Stimulated activated naive CD4-positive, alpha-beta T cell treated with Interleukin-2 at 50 U/mL for 16 hours (primary cell): Measurements from ENCODE around the gene ZFAND2B.

ENCODE experiments used
- DNase-seq: peaks from one replicate; lab custom pipeline; 2025; lab: John Stamatoyannopoulos, UW

Gene ZFAND2B

GRCh38 chr2:219220652-219221402 lies 14.2 kb downstream of the ZFAND2B start:
- DNase-seq: no peak

DNA sequence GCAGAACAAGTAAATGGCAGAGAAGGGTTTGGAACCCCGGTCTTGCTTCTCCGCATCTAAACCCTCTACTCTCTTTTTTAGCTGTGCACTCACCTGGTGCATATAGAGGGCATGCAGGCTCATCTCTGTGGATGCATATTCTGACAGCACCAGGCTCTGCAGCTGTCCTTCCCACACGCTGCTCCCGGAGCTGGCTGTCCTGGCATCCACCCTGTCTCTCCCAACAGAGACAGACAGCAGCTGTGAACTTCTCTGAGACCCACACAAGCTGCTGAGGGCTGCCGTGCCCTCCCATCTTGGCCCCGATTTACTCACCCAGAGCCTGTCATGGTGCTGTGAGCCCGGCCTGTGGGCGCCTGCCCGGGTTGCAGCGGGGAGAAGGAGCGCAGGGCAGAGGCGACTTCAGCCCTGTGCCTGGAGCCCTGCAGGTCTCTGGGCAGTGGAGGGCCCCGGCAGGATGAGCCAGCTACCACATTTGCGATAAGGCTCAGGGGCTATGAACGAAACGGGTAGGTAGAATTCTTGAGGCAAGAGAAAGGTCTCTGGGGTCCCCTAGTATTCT lies 15.5 kb downstream of the ZFAND2B start:
- no peak for DNase-seq

- no peak for DNase-seq
Observed at GRCh38 chr2:219223831-219224610, 17.4 kb downstream of the ZFAND2B start.

DNA sequence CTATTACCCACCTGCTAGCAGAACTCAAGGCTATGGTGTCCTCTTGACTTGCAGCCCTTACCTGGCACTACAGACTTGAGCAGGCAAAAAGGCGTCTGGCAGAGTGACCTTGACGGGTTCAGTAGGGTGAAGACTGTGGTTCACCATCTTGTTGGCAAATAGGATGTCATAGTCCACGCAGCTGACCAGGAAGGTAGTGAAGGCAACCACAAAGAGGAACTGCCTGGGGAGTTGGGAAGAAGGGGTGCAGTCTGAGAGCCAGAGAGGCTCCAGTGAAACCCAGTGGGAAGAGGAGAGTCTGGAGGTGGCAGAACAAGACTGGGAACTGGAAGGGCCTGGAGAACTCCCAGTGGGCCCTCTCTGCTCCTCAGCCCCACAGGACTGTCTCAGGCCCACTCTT lies 18.8 kb downstream of the ZFAND2B start:
- DNase-seq: no peak

DNA sequence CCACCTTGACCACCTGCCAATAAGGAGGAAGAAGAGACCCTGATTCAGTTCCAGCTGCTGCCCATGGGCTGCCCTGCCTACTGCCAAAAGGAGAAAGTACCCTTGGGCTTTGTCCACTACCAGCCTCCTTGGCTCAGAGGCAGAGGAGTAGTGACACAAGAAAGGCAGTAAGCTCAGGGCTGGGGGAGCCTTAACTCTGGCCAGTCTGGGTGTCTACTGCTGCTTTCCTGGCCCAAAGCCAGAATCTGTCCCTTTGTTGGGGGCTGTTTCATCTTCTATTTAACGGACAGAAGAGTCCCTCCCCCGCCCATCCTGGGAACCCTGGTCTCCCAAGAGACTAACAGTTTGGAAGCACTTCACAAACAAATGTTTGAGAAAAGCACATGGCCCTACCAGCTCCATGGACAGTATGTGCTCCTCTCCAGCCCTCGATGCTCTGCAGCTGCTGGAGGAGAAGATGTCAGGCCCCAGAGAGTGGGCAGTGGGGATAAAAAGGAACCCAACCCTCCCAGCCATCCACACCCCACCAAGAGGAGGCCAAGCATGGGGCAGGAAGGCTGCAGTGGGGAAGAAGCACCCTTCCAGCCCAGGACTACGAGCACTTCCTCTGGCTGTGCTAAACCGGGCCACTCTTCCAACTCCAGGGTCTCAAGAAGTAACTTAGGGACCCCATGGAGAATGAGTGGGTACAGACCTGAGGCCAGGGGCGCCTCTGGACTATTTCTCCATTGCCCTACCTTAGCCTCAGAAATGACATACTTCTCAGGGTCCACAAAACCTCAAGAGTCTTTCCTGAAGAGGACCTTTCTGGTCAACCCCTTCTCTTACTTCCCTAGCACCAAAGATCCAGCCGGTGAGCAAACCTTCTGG lies 21.7 kb downstream of the ZFAND2B start:
- DNase-seq: no peak

DNA sequence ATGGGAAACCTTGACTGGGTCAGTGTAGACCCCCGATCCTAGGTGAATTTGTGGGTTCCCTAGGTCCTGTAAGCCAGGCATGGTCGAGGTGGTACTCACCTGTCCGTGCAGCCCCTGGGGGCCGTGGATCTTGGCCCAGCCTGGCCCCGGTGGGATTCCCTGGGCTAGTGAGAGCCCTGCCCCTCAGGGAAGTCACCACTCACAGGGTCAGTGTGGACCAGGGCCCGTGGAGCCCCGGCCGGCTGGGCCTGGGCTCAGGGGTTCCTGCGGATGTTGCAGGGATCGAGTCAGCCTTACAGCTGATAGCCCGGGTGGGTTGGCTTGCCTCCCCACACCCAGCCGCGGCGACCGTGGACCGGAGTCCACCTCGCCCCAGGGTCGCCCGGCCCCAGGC lies 22.3 kb downstream of the ZFAND2B start:
- no peak for DNase-seq

DNA sequence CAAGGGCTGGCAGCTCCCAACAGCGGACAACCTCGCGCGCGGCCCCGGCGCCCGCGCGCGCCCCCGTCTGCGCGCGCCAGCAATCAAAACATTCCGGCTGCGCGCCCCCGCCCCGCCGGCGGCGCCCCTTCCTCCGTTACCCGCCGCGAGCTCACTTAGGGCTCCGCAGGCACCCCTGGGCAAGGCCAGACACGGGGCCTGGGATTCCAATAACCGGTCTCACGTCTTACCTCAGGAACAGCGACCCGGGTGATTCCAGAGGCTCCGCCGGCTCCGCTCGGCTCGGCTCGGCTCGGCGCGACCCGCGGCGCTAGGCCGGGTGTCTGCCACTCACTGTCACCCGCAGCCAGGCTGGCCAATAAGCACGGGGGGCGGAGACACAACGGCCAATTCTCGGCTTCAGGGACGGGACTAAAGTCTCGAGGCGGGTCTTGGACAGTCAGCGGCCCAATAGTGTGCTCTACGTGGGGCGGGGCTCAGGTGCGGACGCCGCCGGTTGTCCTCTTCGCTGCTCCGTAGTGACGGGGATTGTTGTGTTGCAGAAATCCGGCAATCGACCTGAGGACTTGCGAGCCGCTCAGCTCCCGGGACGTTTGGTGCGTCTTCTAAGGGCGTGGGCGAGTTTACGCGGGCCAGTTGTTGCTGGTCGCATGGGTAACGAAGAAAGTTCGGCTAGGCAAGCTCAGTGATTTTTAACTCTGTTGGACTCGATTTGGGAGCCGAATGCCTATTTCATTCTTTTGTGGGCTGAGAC lies 22.9 kb downstream of the ZFAND2B start, which contains the start of the genes ANKZF1 and ATG9A:
Gene ANKZF1 (plus strand): TSS at position 502 of the 754 bp plus-strand sequence. CDS start 452 bp downstream, outside the sequence.
Gene ATG9A (minus strand): TSS at position 332 of the 754 bp plus-strand sequence. CDS start 1,612 bp downstream, outside the sequence.
- peak; percentile 99 for DNase-seq

- peak; percentile 32 for DNase-seq
Observed at GRCh38 chr2:219230059-219230540, 23.5 kb downstream of the ZFAND2B start.

DNA sequence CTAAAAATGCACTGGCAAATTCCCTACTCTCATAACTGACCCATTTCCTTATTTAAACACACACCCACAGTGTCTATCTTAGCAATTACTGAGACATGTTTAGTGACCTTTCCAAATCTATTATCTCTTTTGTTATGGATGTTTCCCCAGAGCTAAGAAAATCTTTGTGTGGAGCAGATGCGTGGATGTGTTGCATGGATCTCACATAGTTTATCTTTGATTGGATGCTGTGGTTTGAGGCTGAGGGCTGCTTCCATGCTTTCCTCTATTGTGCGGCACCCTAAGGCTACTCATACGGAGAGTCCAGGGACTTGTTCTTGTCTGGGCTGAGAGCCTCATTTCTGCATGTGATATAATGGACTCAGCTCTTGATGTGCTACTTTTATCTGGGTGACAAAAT lies 27.7 kb downstream of the ZFAND2B start:
- DNase-seq: no peak

GRCh38 chr2:219243291-219243761 lies 36.7 kb downstream of the ZFAND2B start:
- DNase-seq: no peak

DNA sequence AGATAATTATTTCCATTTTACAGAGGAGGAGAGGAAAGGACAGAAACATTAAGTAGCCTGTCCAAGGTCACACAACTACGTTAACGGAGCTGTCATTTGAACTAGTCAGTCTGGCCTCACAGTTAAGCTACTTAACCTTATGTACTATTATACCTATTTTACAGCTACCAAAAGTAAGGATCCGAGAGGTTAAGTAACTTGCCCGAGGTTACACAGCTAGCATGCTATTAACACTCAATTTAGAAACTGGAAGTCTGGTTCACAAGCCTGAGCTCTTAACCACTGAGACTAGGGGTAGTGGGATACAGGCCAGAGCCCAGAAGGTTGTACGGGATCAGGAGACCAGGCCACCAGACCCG lies 38.2 kb downstream of the ZFAND2B start:
- DNase-seq: no peak

- peak; percentile 86 for DNase-seq
Observed at GRCh38 chr2:219245148-219245898, 38.7 kb downstream of the ZFAND2B start, which contains the start of the genes GLB1L and STK16. Gene GLB1L (minus strand): TSS chr2:219245444. CDS start chr2:219243573, 1,871 bp downstream. Gene STK16 (plus strand): TSS chr2:219245479. CDS start chr2:219246000, 521 bp downstream.

DNA sequence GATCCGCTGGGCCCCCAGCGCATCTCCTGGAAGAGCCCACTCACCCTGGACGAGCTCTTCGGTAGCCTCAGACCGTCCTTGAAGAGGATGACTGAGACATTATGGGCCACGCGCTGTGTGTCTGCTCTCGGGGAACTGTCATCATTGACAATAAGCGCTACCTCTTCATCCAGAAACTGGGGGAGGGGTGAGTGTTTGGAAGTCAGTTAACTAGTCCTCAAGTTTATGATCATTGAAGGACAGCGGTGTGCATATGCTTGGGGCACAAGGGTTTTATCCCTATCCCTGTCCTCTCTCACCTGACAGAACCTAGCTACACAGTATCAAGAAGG lies 39.3 kb downstream of the ZFAND2B start:
- no peak for DNase-seq

GRCh38 chr2:219246559-219246958 lies 40.0 kb downstream of the ZFAND2B start:
- no peak for DNase-seq

DNA sequence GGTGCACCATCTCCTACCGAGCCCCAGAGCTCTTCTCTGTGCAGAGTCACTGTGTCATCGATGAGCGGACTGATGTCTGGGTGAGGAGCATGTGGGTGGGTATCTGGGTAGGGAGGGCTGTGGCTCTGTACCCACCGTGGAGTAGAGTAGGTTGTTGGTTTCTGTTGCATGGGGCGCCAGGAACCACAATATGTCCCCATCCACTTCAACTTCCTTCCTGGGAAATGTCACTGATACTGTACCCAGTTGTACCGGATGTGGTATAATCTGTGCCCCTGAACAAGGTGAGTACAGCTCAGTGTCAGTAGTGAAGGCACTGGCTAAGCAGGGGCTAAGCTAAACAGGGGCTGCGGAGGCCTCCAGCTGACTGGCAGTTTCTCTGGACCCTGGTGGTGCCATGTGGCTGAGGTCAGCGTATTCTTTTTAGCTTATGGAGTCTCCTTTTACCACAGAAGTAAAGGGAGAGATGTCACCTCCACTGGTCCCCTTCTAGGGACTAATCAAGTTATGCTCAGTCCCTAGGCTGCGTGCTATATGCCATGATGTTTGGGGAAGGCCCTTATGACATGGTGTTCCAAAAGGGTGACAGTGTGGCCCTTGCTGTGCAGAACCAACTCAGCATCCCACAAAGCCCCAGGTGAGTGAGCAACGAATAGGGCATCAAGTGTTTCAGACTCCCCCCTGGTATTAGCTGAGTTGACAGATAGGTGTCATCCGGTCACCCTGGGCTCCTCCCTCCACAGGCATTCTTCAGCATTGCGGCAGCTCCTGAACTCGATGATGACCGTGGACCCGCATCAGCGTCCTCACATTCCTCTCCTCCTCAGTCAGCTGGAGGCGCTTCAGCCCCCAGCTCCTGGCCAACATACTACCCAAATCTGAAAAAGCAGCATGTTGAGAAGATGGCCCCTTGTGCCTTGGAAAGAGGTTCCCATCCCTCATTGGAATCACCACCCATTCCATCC lies 41.4 kb downstream of the ZFAND2B start:
- peak; percentile 72 for DNase-seq

GRCh38 chr2:219248845-219249202 lies 42.2 kb downstream of the ZFAND2B start:
- no peak for DNase-seq

- peak; percentile 11 for DNase-seq
Observed at GRCh38 chr2:219249203-219249980, 42.8 kb downstream of the ZFAND2B start.
